GM18951 (cell line): ENCODE data around the gene MAPKAPK3.
"Not testable (repeated sequence)": the region's sequence is repeated elsewhere in the genome, so short reads cannot be mapped to it uniquely, and the experiment has no call there.

ENCODE experiments used
- POLR2A ChIP-seq: IDR thresholded peaks from 4 replicates; pipeline ENCODE4 v1.6.1; 2011; ENCODE audit warnings: mild to moderate bottlenecking; ENCODE audit not compliant: insufficient read length, insufficient read depth; ENCODE audit errors: extremely low read depth
- in situ Hi-C: fragments of 300-500 bp; cut with MboI; formaldehyde crosslinking; loops from one replicate; pipeline ENCODE4 v1.12.0; 2022; ENCODE audit warnings: low sequenced_read_pairs, mixed read lengths, inconsistent platforms; ENCODE audit not compliant: unreplicated experiment

The MAPKAPK3 gene

GRCh38 chr3:50662408-50662807 lies 45.5 kb downstream of the MAPKAPK3 start:
- no peak for TF ChIP-seq POLR2A
- in situ Hi-C loops: no loop called here

DNA sequence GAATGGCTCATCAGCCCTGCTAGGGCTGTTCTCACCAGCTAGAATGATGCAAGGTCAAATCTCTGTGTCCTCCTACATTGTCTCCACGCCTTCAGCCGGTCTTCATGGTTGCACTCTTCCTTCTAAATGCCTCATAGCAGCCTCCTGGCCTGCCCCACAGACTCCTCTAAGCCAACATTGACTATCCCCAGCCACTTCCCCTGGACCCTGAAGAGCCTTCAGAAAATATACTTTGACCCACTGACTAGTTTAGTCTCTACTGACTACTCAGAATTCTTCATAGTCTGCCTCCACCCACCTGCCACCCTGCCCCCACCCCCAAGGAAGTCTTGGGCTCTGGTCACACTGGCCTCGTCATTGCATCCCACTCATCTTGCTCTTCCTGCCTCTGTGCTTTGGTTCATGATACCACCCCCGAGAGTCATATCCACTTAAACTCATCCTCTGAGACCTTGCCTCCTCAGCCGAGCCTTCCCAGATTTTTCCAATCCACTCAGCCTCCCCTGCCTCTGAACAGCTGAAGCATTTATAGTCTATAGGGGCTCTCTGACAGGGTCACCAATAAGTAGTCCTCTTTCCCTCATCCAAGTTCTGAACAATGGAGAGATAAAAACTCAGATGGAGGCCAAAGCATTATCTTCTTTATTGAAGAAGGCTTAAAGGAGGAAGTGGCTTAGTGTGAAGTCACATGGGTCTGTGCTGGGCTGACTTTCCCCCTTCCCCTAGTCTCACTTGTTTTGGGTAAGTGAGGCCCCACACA lies 48.3 kb downstream of the MAPKAPK3 start:
- no peak for TF ChIP-seq POLR2A
- in situ Hi-C loops: no loop called here

DNA sequence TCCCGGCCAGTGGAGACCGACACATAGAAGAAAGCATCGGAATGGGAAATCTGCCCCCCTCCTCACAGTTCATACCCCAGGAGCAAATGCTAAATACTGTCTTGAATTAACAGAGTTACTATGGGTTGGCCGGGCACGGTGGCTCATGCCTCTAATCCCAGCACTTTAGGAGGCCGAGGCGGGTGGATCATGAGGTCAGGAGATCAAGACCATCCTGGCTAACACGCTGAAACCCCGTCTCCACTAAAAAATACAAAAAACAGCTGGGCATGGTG lies 48.8 kb downstream of the MAPKAPK3 start:
- in situ Hi-C loops: not testable (repeated sequence)

- no peak for TF ChIP-seq POLR2A
- in situ Hi-C loops: no loop called here
Observed at GRCh38 chr3:50666837-50667236, 49.9 kb downstream of the MAPKAPK3 start.

- in situ Hi-C loops: no loop called here
- TF ChIP-seq POLR2A: no peak
Observed at GRCh38 chr3:50671331-50671730, 54.4 kb downstream of the MAPKAPK3 start.

- in situ Hi-C loops: no loop called here
- no peak for TF ChIP-seq POLR2A
Observed at GRCh38 chr3:50672656-50673055, 55.7 kb downstream of the MAPKAPK3 start.

DNA sequence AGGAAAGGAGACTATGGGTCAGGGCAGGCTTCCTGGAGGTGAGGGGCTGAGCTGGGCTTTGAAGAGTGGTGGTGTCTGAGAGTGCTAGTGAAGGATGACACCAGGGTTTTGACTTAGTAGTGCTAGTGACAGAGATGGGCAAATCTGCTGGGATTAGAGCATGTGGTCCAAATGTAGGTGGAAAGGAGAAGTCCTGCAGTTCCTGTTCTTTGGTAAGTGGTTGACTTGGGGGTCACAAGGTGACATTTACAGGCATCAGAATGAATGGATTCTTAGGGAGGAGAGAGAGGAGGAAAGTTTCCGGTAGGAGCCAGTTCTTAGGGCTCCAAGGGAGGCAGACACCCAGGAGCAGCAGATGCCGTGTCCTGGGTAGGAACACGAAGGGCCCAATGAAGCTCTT lies 57.0 kb downstream of the MAPKAPK3 start:
- in situ Hi-C loops: no loop called here
- TF ChIP-seq POLR2A: no peak

DNA sequence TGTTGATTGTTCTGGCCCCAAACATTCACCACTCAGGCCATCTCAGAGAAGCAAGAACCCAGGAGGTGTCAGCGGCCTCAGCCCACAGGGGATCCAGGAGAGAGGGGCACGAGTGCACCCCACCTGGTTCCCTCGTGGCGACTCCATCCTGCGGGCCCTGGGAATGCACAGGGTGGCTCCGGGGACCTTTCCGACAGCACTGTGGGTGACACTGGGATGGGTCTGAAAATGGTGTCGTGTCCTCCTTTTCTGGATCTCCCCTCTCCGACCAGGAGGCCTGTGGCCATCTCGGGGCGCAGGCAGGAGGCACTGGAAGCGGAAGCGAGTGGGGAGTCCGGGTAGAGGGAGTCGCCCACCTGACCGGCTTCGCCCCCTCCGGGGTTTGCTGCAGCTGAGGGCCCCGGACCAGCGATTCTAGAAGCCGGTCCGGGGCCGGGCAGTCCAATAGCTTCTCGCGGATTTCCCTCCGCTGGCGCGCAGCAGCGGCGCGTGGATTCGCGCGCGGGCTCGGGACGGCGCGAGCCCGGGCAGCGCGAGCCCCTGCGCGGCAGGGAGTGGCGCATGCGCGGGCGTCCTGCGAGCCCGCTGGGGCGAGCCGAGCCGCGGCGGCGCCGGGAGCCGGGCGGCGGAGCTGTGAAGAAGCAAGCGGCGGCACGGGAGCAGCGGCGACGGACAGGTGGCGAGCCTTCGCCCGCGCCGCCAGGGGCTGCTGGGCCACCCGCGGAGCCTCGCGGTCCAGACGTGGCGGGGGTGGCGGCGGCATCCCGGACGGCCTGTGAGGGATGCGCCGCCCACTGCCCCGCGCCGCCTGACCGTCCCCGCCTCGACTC lies 57.6 kb downstream of the MAPKAPK3 start, which contains the start of gene DOCK3:
Gene DOCK3, plus strand, starts transcription at position 579 of the 830 bp plus-strand sequence. CDS start 337 bp downstream, outside the sequence.
- in situ Hi-C loops: no loop called here
- TF ChIP-seq POLR2A: no peak

DNA sequence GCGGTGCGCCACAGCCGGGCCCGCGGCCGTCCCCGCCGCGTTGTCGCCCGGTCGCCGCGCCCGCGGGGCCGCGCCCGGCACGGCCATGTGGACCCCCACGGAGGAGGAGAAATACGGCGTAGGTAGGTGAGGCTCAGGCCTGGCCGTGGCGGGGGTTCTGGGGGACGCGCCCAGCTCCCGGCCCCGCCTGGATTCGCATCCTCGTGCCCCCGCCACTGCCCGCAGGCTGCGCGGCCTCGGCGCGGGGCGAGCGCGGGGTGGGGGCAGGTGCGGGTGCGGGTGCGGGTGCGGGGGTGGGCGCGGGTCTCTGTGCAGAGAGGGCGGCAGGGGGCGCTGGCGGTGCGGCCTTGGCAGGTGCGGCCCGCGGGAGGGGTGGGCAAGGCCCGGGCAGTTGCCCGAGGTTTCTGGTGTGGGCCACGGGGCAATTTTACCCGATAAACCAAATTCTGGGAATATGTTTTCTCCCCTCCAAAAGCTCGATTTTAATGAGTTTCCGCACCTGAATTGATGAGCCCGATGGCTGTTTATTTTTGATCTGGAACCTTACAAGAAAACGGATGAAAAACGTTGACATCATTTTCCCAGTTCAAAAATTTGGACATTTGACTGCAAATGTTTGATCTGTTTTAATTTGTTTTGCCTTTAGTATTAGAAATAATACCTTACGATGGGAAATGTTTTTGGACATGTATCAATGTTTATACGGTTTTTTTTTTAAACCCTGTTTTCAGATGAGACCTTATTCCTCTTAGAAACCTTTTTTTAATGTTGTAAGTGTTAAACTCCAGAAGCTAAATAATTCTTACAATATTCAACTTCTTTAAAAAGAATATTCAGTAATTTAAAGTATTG lies 58.5 kb downstream of the MAPKAPK3 start:
- in situ Hi-C loops: no loop called here

GRCh38 chr3:50676031-50676705 lies 59.2 kb downstream of the MAPKAPK3 start:
- no peak for TF ChIP-seq POLR2A
- in situ Hi-C loops: no loop called here

More for the DNA sequence above, 58.5 kb downstream of the MAPKAPK3 start:
- TF ChIP-seq POLR2A: no peak

GRCh38 chr3:50687127-50687751 lies 70.3 kb downstream of the MAPKAPK3 start:
- no peak for TF ChIP-seq POLR2A
- in situ Hi-C loops: no loop called here

DNA sequence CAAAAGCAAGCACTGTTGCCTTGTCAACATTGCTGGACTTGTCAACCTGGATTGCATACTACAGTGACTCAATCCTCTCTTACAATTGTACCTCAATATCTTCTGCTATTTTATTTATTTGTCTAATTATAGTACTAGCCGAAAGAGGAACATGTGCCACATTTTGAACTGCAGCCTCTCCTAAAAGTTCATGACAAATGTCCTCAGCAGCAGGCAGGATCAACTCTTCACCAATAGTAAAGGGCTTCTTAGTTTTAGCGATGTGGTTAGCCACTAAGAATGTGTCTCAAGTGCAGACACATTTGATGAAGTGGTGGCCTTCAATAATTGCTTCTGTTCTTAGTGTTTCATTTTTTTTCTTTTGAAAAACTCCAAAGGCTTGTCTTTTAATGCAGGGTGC lies 71.0 kb downstream of the MAPKAPK3 start:
- in situ Hi-C loops: no loop called here
- no peak for TF ChIP-seq POLR2A

- in situ Hi-C loops: not testable (repeated sequence)
Observed at GRCh38 chr3:50688602-50689001, 71.7 kb downstream of the MAPKAPK3 start.
